Measurements from ENCODE around the gene PWP2.
"Not testable (repeated sequence)": the region's sequence is repeated elsewhere in the genome, so short reads cannot be mapped to it uniquely, and the experiment has no call there.

The PWP2 gene

DNA sequence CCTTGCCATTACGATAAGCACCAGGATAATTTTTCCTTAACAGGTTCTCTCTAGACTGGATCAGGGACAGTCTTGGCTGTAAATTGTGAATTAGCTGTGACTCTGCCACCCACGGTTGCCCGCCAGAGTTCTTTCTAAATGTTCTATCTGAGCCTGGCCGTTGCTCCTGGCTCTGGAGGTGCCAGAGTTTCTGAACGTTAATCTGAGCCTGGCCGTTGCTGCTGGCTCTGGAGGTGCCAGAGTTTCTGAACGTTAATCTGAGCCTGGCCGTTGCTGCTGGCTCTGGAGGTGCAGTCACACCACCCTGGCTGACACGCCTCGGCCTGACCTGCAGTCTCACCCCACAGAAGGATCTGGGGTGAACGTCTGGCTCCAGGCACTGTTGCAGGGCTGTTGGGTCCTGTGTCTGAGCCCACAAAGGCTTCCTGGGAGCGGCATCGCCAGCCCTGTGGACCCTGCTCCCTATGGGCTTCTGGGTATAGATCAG, 56.0 kb downstream of the PWP2 start:
- H3K4me3 ChIP-seq (ENCODE audit: low read depth, low read length); H3K36me3 ChIP-seq (ENCODE audit: control insufficient read depth in 2 of 2, insufficient read depth in 1 of 2, low read length in 2 of 2); H3K4me1 ChIP-seq (ENCODE audit: control insufficient read depth, insufficient read depth, low read length); POLR2A ChIA-PET; H3K27ac ChIP-seq (ENCODE audit: extremely low read depth, low read depth, low read length); H3K9me3 ChIP-seq (ENCODE audit: control insufficient read depth, insufficient read depth, low read depth, low read length); CTCF ChIA-PET: not testable (repeated sequence)

DNA sequence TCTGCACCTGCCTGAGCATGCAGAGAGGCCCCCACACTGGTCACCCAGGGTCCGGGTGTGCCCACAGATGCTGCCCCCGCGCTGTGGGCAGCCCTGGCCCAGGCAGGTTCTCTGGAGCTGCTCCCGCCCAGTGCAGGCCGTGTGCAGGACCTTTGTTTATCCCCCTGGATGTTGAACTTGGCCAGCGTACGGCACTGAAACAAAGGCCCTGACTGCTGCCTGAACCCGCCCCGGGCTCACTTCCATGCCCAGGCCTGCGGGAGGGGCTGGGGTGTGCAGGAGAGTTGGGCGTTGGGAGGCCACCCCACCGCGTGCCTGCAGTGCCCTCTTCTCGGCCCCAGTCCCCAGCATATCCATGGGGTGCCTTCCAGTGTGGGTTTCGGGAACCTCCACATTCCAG, 58.7 kb downstream of the PWP2 start:
- CTCF ChIA-PET: not testable (repeated sequence)

DNA sequence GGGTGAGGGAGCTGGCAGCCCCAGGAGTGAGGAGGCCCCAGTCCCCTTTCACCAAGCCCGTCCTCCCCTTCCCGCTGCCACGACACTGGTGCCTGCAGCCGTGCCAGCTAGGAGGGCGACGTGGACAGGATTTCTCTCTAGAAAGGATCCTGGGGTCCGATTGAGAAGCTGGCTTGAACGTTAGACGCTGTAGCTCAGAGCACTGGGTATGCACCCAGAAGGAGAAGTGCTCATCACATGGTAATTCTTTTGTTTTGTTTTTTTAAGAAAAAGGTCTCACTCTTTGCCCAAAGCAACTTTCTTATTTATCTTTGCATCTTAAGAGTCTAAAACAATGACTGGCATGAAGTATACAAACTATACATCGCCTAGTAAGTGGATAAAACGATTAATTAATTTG, 60.3 kb downstream of the PWP2 start:
- H3K4me1 ChIP-seq (ENCODE audit: control insufficient read depth, insufficient read depth, low read length); H3K36me3 ChIP-seq (ENCODE audit: control insufficient read depth in 2 of 2, insufficient read depth in 1 of 2, low read length in 2 of 2); H3K9me3 ChIP-seq (ENCODE audit: control insufficient read depth, insufficient read depth, low read depth, low read length); H3K4me3 ChIP-seq (ENCODE audit: low read depth, low read length); H3K27ac ChIP-seq (ENCODE audit: extremely low read depth, low read depth, low read length); POLR2A ChIA-PET; CTCF ChIA-PET: not testable (repeated sequence)

More for the DNA sequence above, 58.7 kb downstream of the PWP2 start:
- H3K36me3 ChIP-seq (ENCODE audit: control insufficient read depth in 2 of 2, insufficient read depth in 1 of 2, low read length in 2 of 2); POLR2A ChIA-PET; H3K9me3 ChIP-seq (ENCODE audit: control insufficient read depth, insufficient read depth, low read depth, low read length); H3K4me1 ChIP-seq (ENCODE audit: control insufficient read depth, insufficient read depth, low read length); H3K4me3 ChIP-seq (ENCODE audit: low read depth, low read length); H3K27ac ChIP-seq (ENCODE audit: extremely low read depth, low read depth, low read length): not testable (repeated sequence)

DNA sequence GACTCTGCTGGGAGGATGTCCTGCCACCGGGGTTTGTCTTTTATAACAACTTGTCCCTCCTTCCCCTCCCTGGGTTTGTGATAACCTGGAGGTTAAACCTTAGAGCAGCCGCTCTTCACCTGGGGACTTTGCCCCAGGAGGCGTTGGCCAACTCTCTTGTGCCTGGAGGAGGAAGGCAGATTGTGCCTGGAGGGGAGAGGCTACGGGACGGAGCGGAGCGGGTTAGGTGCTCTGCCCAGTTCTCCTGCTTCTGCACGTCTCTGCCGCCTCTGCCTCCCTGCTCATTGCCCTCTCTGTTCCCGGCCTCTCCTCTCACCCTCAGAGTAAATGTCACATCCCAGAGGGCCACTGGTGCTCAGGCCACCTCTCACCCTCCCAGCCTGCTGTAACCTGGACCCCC, 63.1 kb downstream of the PWP2 start:
- H3K9me3 ChIP-seq (ENCODE audit: control insufficient read depth, insufficient read depth, low read depth, low read length); H3K36me3 ChIP-seq (ENCODE audit: control insufficient read depth in 2 of 2, insufficient read depth in 1 of 2, low read length in 2 of 2); H3K27ac ChIP-seq (ENCODE audit: extremely low read depth, low read depth, low read length); H3K4me1 ChIP-seq (ENCODE audit: control insufficient read depth, insufficient read depth, low read length); CTCF ChIA-PET; H3K4me3 ChIP-seq (ENCODE audit: low read depth, low read length); POLR2A ChIA-PET: not testable (repeated sequence)

GRCh38 chr21:44170863-44171262, 63.7 kb downstream of the PWP2 start:
- POLR2A ChIA-PET; CTCF ChIA-PET; H3K4me1 ChIP-seq (ENCODE audit: control insufficient read depth, insufficient read depth, low read length); H3K36me3 ChIP-seq (ENCODE audit: control insufficient read depth in 2 of 2, insufficient read depth in 1 of 2, low read length in 2 of 2); H3K4me3 ChIP-seq (ENCODE audit: low read depth, low read length); H3K9me3 ChIP-seq (ENCODE audit: control insufficient read depth, insufficient read depth, low read depth, low read length); H3K27ac ChIP-seq (ENCODE audit: extremely low read depth, low read depth, low read length): not testable (repeated sequence)

DNA sequence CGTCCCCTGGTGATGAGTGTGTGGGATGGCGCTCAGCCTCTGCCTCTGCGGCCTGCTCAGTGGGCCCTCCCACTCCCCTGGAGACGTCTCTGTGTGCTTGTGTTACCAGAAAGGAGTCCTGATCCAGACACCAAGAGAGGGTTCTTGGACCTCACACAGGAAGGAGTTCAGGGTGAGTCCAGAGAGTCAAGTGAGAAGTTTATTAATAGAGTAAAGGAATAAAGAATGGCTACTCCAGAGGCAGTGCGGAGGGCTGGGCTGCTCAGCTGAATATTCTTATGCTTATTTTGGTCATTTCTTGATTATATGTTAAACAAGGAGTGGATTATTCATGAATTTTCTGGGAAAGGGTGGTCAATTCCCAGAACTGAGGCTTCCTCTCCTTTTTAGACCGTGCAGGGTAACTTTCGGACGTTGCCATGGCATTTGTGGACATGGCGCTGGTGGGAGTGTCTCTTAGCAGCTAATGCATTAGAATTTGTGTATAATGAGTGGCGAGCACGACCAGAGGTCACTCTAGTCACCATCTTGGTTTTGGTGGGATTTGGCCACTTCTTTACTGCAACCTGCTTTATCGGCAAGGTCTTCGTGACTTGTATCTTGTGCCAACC, 64.9 kb downstream of the PWP2 start:
- H3K27ac ChIP-seq (ENCODE audit: extremely low read depth, low read depth, low read length); POLR2A ChIA-PET; H3K4me3 ChIP-seq (ENCODE audit: low read depth, low read length); H3K36me3 ChIP-seq (ENCODE audit: control insufficient read depth in 2 of 2, insufficient read depth in 1 of 2, low read length in 2 of 2); CTCF ChIA-PET; H3K4me1 ChIP-seq (ENCODE audit: control insufficient read depth, insufficient read depth, low read length); H3K9me3 ChIP-seq (ENCODE audit: control insufficient read depth, insufficient read depth, low read depth, low read length): not testable (repeated sequence)

DNA sequence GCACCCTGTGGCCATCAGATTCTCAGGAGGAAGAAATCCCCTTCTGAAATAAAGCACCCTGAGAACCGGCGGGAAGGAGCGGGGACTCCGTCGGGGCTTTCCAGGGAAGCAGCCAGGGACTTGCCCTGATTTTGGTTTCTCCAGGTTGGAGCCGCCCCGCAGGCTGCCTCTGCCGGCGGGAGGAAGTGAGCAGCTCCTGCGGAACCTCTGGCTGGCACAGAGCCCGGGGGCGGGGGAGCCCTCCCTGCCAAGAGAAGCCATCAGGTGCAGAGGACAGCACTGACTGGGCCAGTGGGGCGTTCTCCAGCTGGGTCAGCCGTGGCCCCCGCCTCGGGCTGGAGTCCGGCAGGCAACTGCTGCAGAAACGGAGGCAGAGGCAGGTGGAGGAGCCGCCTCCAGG, 65.5 kb downstream of the PWP2 start:
- POLR2A ChIA-PET; CTCF ChIA-PET; H3K9me3 ChIP-seq (ENCODE audit: control insufficient read depth, insufficient read depth, low read depth, low read length); H3K4me1 ChIP-seq (ENCODE audit: control insufficient read depth, insufficient read depth, low read length); H3K4me3 ChIP-seq (ENCODE audit: low read depth, low read length); H3K27ac ChIP-seq (ENCODE audit: extremely low read depth, low read depth, low read length); H3K36me3 ChIP-seq (ENCODE audit: control insufficient read depth in 2 of 2, insufficient read depth in 1 of 2, low read length in 2 of 2): not testable (repeated sequence)

- H3K27ac ChIP-seq (ENCODE audit: extremely low read depth, low read depth, low read length); H3K4me3 ChIP-seq (ENCODE audit: low read depth, low read length); H3K4me1 ChIP-seq (ENCODE audit: control insufficient read depth, insufficient read depth, low read length); H3K36me3 ChIP-seq (ENCODE audit: control insufficient read depth in 2 of 2, insufficient read depth in 1 of 2, low read length in 2 of 2); H3K9me3 ChIP-seq (ENCODE audit: control insufficient read depth, insufficient read depth, low read depth, low read length); POLR2A ChIA-PET; CTCF ChIA-PET: not testable (repeated sequence)
Measured at GRCh38 chr21:44175189-44175588, 68.0 kb downstream of the PWP2 start.

GRCh38 chr21:44176127-44176526, 68.9 kb downstream of the PWP2 start:
- H3K9me3 ChIP-seq (ENCODE audit: control insufficient read depth, insufficient read depth, low read depth, low read length); H3K36me3 ChIP-seq (ENCODE audit: control insufficient read depth in 2 of 2, insufficient read depth in 1 of 2, low read length in 2 of 2); CTCF ChIA-PET; H3K4me1 ChIP-seq (ENCODE audit: control insufficient read depth, insufficient read depth, low read length); POLR2A ChIA-PET; H3K4me3 ChIP-seq (ENCODE audit: low read depth, low read length); H3K27ac ChIP-seq (ENCODE audit: extremely low read depth, low read depth, low read length): not testable (repeated sequence)

Measured in HEK293 (cell line).